ENCODE data around the gene CCND1. TPM values are rescaled to one million over a fixed set of nuclear protein-coding genes. Genes with fewer than 3 reads are reported as not detected.

CCND1 gene
- total RNA-seq: 83.2 and 91.5 TPM in 2 replicates

DNA sequence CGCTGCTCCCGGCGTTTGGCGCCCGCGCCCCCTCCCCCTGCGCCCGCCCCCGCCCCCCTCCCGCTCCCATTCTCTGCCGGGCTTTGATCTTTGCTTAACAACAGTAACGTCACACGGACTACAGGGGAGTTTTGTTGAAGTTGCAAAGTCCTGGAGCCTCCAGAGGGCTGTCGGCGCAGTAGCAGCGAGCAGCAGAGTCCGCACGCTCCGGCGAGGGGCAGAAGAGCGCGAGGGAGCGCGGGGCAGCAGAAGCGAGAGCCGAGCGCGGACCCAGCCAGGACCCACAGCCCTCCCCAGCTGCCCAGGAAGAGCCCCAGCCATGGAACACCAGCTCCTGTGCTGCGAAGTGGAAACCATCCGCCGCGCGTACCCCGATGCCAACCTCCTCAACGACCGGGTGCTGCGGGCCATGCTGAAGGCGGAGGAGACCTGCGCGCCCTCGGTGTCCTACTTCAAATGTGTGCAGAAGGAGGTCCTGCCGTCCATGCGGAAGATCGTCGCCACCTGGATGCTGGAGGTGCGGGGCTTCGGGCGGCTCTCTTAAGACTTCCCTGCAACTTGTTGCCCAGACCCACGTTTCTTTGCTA is at the start of gene CCND1:
Gene CCND1, plus strand, starts transcription at position 162 of the 587 bp plus-strand sequence. Its CDS starts 158 bp downstream, at position 320.

DNA sequence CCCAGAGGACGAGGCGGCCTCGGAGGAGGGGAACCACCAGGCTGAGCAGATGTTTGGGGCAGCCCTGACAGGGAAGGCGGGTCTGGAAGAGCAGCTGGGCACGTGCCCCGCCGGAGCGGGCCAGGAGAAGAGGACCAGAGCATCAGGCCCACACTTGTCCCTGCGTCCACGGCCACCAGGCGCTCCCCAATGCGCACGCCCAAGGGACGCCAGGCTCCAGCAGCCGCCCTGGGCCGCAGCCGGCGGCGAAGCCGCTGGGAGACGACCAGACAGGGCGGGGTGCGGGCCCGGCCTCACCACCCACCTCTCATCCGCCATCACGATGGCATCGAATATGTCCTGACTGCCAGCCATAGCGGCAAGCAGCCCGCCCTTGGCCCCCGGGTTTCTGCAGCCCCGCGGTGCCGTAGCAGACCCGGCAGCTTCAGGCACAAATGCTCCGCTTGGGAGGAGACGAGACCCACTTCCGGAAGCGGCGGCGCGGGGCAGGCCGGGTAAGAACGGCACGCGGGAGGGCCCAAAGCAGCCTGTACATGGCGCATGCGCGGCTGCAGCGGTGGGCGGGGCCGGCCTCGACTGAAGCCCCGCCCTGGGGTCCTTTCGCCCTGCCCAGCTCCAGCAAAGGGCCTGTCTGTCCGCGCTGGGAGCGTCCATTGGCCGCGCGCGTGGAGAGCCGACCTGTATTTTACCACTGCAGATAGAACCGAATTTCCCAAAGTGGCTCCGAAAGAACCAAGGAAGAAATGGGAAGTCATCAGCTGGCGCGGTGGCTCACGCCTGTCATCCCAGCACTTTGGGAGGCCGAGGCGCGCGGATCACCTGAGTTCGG is 34.1 kb downstream of the CCND1 start, which contains the start of gene LTO1:
Gene LTO1, minus strand, starts transcription at position 468 of the 829 bp plus-strand sequence. Its CDS starts 114 bp downstream, at position 354.

Other genes starting within 250 kb of the CCND1 start
- not detected in 2 replicates for gene LINC01488, start 159.5 kb upstream of the CCND1 start, total RNA-seq
- gene LTO1, start 34.2 kb downstream of the CCND1 start, total RNA-seq: 8.9 and 10.9 TPM in 2 replicates
- not detected in 2 replicates for gene FGF19, start 62.9 kb downstream of the CCND1 start, total RNA-seq
- gene FGF4, start 134.2 kb downstream of the CCND1 start, total RNA-seq: not detected in 2 replicates
- gene FGF3, start 178.3 kb downstream of the CCND1 start, total RNA-seq: not detected in 2 replicates